Esophagus muscularis mucosa (tissue), 4 donors: ENCODE measurements around the gene PMEL.
"Not testable (repeated sequence)": the region's sequence is repeated elsewhere in the genome, so short reads cannot be mapped to it uniquely, and the experiment has no call there.

ENCODE experiments used
- EP300 ChIP-seq: sonication (generic); formaldehyde crosslinking; IDR thresholded peaks from one replicate; pipeline ENCODE4 v1.6.1; 2017; ENCODE audit warnings: antibody characterized with exemption
- POLR2A ChIP-seq: fragments of 450-650 bp; IDR thresholded peaks from one replicate; pipeline ENCODE4 v1.6.1; 2017; ENCODE audit warnings: antibody characterized with exemption, moderate library complexity, mild to moderate bottlenecking, low read depth
- TF ChIP-seq, protein P1 (sequence below), 3 experiments: fragments of 200-600 bp in 2 of 3; fragments of 450-650 bp in 1 of 3; sonication (generic) in 2 of 3; IDR thresholded peaks; one replicate each; pipeline ENCODE4 v1.5.1; 2017 to 2019; ENCODE audit warnings: antibody characterized with exemption in 3 of 3, mild to moderate bottlenecking in 2 of 3, moderate library complexity in 1 of 3

GRCh38 chr12:56003376-56003775, 37.5 kb upstream of the PMEL start:
- not testable (repeated sequence) for TF ChIP-seq POLR2A, EP300
- TF ChIP-seq, protein P1, sequence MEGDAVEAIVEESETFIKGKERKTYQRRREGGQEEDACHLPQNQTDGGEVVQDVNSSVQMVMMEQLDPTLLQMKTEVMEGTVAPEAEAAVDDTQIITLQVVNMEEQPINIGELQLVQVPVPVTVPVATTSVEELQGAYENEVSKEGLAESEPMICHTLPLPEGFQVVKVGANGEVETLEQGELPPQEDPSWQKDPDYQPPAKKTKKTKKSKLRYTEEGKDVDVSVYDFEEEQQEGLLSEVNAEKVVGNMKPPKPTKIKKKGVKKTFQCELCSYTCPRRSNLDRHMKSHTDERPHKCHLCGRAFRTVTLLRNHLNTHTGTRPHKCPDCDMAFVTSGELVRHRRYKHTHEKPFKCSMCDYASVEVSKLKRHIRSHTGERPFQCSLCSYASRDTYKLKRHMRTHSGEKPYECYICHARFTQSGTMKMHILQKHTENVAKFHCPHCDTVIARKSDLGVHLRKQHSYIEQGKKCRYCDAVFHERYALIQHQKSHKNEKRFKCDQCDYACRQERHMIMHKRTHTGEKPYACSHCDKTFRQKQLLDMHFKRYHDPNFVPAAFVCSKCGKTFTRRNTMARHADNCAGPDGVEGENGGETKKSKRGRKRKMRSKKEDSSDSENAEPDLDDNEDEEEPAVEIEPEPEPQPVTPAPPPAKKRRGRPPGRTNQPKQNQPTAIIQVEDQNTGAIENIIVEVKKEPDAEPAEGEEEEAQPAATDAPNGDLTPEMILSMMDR (IDR thresholded peaks at IDR 0.05) = not testable (repeated sequence)
